H1 (cell line): ENCODE data around the gene IL19. TPM values are rescaled to one million over a fixed set of nuclear protein-coding genes. Genes with fewer than 3 reads are reported as not detected.

ENCODE experiments used
- CTCF ChIA-PET: fragments of 300-600 bp; sonication (Branson Sonifier 250); formaldehyde crosslinking; loops from one replicate; lab custom pipeline; 2021; ENCODE audit not compliant: partially characterized antibody; lab: Charles Lee
- POLR2A ChIA-PET: fragments of 300-600 bp; sonication (Branson Sonifier 250); formaldehyde crosslinking; loops from one replicate; lab custom pipeline; 2021; ENCODE audit warnings: inconsistent platforms; ENCODE audit not compliant: partially characterized antibody; lab: Charles Lee
- DNase-seq, 2 experiments: peaks; one replicate each; pipeline versions ENCODE4 v3.0.0 to v3.0.0-alpha.2; 2010 to 2022; ENCODE audit warnings: low spot score in 2 of 2, low read depth in 1 of 2, mixed read lengths in 1 of 2
- FAIRE-seq: peaks from 2 replicates; lab custom pipeline; 2011; peaks lifted over from hg19 to GRCh38; lab: Jason Lieb, UNC
- H2AFZ ChIP-seq: 2 replicates; pipeline ENCODE4 v1.8.1; 2012; ENCODE audit warnings: low read length, inconsistent platforms
- H2AK5ac ChIP-seq: 2 replicates; pipeline ENCODE4 v1.6.1; 2013; ENCODE audit warnings: low read depth, low read length
- H2BK120ac ChIP-seq: replicated peaks from 2 replicates; pipeline ENCODE3; 2013; ENCODE audit warnings: low read depth, low read length, inconsistent platforms
- H2BK12ac ChIP-seq: 2 replicates; pipeline ENCODE4 v1.6.1; 2013; ENCODE audit warnings: low read depth, low read length
- H2BK15ac ChIP-seq: 2 replicates; pipeline ENCODE4 v1.6.1; 2013; ENCODE audit warnings: low read length
- H2BK20ac ChIP-seq: 2 replicates; pipeline ENCODE4 v1.6.1; 2013; ENCODE audit warnings: low read length
- H2BK5ac ChIP-seq: 2 replicates; pipeline ENCODE4 v1.6.1; 2013; ENCODE audit warnings: low read depth, low read length
- H3K14ac ChIP-seq: 2 replicates; pipeline ENCODE4 v1.6.1; 2013; ENCODE audit warnings: inconsistent platforms; ENCODE audit not compliant: insufficient read length
- H3K18ac ChIP-seq: 2 replicates; pipeline ENCODE4 v1.6.1; 2013; ENCODE audit warnings: low read length; ENCODE audit errors: extremely low read depth
- H3K23ac ChIP-seq: 2 replicates; pipeline ENCODE4 v1.6.1; 2013; ENCODE audit warnings: inconsistent platforms; ENCODE audit not compliant: insufficient read length
- H3K23me2 ChIP-seq: 2 replicates; pipeline ENCODE4 v1.6.1; 2013; ENCODE audit warnings: low read depth, low read length
- H3K27ac ChIP-seq: 2 replicates; pipeline ENCODE4 v1.6.1; 2011; ENCODE audit warnings: low read depth, low read length, inconsistent platforms
- H3K27me3 ChIP-seq, 4 experiments: replicated peaks in 1 of 4; 1 replicate in 1 of 4; 2 replicates in 3 of 4; pipeline versions ENCODE4 v1.6.1 to v1.8.1; 2011 to 2013; ENCODE audit warnings: low read length in 3 of 4, mild to moderate bottlenecking in 3 of 4, inconsistent platforms in 2 of 4, mixed read lengths in 2 of 4, moderate library complexity in 1 of 4; ENCODE audit not compliant: control insufficient read depth in 3 of 4, insufficient read depth in 3 of 4; ENCODE audit errors: extremely low read depth in 1 of 4
- H3K36me3 ChIP-seq, 4 experiments: 2 replicates each; pipeline versions ENCODE4 v1.6.1 to v1.8.1; 2011 to 2013; ENCODE audit warnings: mild to moderate bottlenecking in 4 of 4, low read length in 3 of 4, moderate library complexity in 2 of 4, control low read depth in 1 of 4, inconsistent platforms in 1 of 4; ENCODE audit not compliant: insufficient read depth in 4 of 4, control insufficient read depth in 2 of 4
- H3K4ac ChIP-seq: replicated peaks from 2 replicates; pipeline ENCODE3; 2013; ENCODE audit warnings: low read length, low read depth, mixed read lengths, inconsistent platforms; ENCODE audit not compliant: insufficient read length
- H3K4me1 ChIP-seq, 4 experiments: replicated peaks in 1 of 4; 1 replicate in 1 of 4; 2 replicates in 3 of 4; pipeline versions ENCODE4 v1.6.1 to v1.8.1; 2011 to 2013; ENCODE audit warnings: low read length in 3 of 4, inconsistent platforms in 2 of 4, mixed read lengths in 1 of 4; ENCODE audit not compliant: insufficient read depth in 4 of 4, control insufficient read depth in 3 of 4
- H3K4me2 ChIP-seq, 2 experiments: 2 replicates each; pipeline versions ENCODE4 v1.6.1 to v1.8.1; 2011 to 2013; ENCODE audit warnings: low read depth in 2 of 2, low read length in 2 of 2, control low read depth in 1 of 2, inconsistent platforms in 1 of 2, mild to moderate bottlenecking in 1 of 2; ENCODE audit not compliant: insufficient read depth in 1 of 2
- H3K4me3 ChIP-seq, 4 experiments: fragments of 200-600, 300-600 bp in 1 of 4; sonication (generic), shearing (Covaris generic), sonication (Bioruptor Twin) in 1 of 4; 2 replicates each; pipeline versions ENCODE4 v1.5.1 to v1.8.1; 2011 to 2016; ENCODE audit warnings: low read length in 4 of 4, low read depth in 3 of 4, control low read depth in 2 of 4, inconsistent platforms in 2 of 4, mild to moderate bottlenecking in 2 of 4, mixed read lengths in 1 of 4, moderate library complexity in 1 of 4; ENCODE audit not compliant: insufficient read depth in 2 of 4; ENCODE audit errors: extremely low read depth in 1 of 4
- H3K56ac ChIP-seq: replicated peaks from 2 replicates; pipeline ENCODE3; 2013; ENCODE audit warnings: low read depth, mild to moderate bottlenecking, mixed read lengths, low read length, inconsistent platforms; ENCODE audit not compliant: insufficient read length
- H3K79me1 ChIP-seq: 2 replicates; pipeline ENCODE4 v1.6.1; 2013; ENCODE audit warnings: low read depth, low read length, control low read depth
- H3K79me2 ChIP-seq, 2 experiments: 2 replicates each; pipeline versions ENCODE4 v1.6.1 to v1.8.1; 2012 to 2013; ENCODE audit warnings: low read length in 2 of 2, mild to moderate bottlenecking in 2 of 2, inconsistent platforms in 1 of 2; ENCODE audit not compliant: insufficient read depth in 2 of 2, control insufficient read depth in 1 of 2
- H3K9ac ChIP-seq, 4 experiments: replicated peaks in 1 of 4; 1 replicate in 1 of 4; 2 replicates in 3 of 4; pipeline versions ENCODE4 v1.6.1 to v1.8.1; 2011 to 2013; ENCODE audit warnings: low read depth in 3 of 4, low read length in 3 of 4, control low read depth in 2 of 4, mild to moderate bottlenecking in 2 of 4, moderate library complexity in 2 of 4, inconsistent platforms in 1 of 4; ENCODE audit errors: extremely low read depth in 1 of 4
- H3K9me3 ChIP-seq, 2 experiments: 2 replicates each; pipeline versions ENCODE4 v1.6.1 to v1.8.1; 2012 to 2013; ENCODE audit warnings: mild to moderate bottlenecking in 2 of 2, moderate library complexity in 2 of 2, control low read depth in 1 of 2, inconsistent platforms in 1 of 2, low read depth in 1 of 2, low read length in 1 of 2, mixed read lengths in 1 of 2; ENCODE audit not compliant: insufficient read depth in 2 of 2
- H4K20me1 ChIP-seq, 2 experiments: replicated peaks in 1 of 2; 2 replicates each; pipeline versions ENCODE3 to v1.8.1; 2011 to 2013; ENCODE audit warnings: inconsistent platforms in 2 of 2, low read length in 2 of 2, mild to moderate bottlenecking in 1 of 2; ENCODE audit not compliant: insufficient read depth in 2 of 2, control insufficient read depth in 1 of 2
- H4K5ac ChIP-seq: 2 replicates; pipeline ENCODE4 v1.6.1; 2013; ENCODE audit warnings: low read length, low read depth, mixed read lengths, inconsistent platforms; ENCODE audit not compliant: insufficient read length
- H4K8ac ChIP-seq: 2 replicates; pipeline ENCODE4 v1.8.0; 2013; ENCODE audit warnings: mild to moderate bottlenecking, moderate library complexity, low read length, inconsistent platforms; ENCODE audit not compliant: insufficient read depth; ENCODE audit errors: extremely low read depth
- H4K91ac ChIP-seq: replicated peaks from 2 replicates; pipeline ENCODE3; 2013; ENCODE audit warnings: low read length, mixed read lengths, inconsistent platforms; ENCODE audit not compliant: insufficient read length
- BACH1 ChIP-seq: IDR thresholded peaks from 2 replicates; pipeline ENCODE4 v1.6.1; 2012; ENCODE audit warnings: low read length, improper control_type of control experiment
- SP2 ChIP-seq: IDR thresholded peaks from 2 replicates; pipeline ENCODE4 v1.6.1; 2012; ENCODE audit warnings: mild to moderate bottlenecking, low read length, inconsistent platforms
- SRF ChIP-seq: IDR thresholded peaks from 2 replicates; pipeline ENCODE4 v1.6.1; 2011; ENCODE audit warnings: mild to moderate bottlenecking, low read depth, low read length, moderate library complexity
- SUZ12 ChIP-seq: fragments of 200-600 bp; sonication (generic); IDR thresholded peaks from 2 replicates; pipeline ENCODE4 v1.6.1; 2012; ENCODE audit warnings: mild to moderate bottlenecking, inconsistent platforms, low read length, moderate library complexity, mixed read lengths
- TAF7 ChIP-seq: optimal IDR thresholded peaks from 2 replicates; pipeline ENCODE3; 2011; ENCODE audit warnings: low read depth, mild to moderate bottlenecking, inconsistent platforms, low read length, moderate library complexity, borderline replicate concordance
- TCF12 ChIP-seq: IDR thresholded peaks from 2 replicates; pipeline ENCODE4 v1.6.1; 2011; ENCODE audit warnings: low read depth, mild to moderate bottlenecking, low read length
- WGBS, 2 experiments: shearing (Covaris generic) in 1 of 2; methylation state at CpG; one replicate each; pipeline versions ENCODE4 v1.1.6 to v1.1.7; 2013 to 2015; ENCODE audit warnings: low lambda C conversion rate in 2 of 2, mixed read lengths in 2 of 2, inconsistent platforms in 1 of 2, low coverage in 1 of 2, missing lambda C conversion rate in 1 of 2; ENCODE audit not compliant: insufficient replicate concordance in 2 of 2, insufficient coverage in 1 of 2, insufficient read length in 1 of 2; ENCODE audit errors: extremely low coverage in 1 of 2, missing lambda C conversion rate in 1 of 2; 5-methylcytosine and 5-hydroxymethylcytosine counted together
- polyA plus RNA-seq, 7 experiments: library from polyadenylated mRNA; depleted of rRNA in 3 of 7; stranded (reverse) in 5 of 7; unstranded in 2 of 7; fragments of >200 nt in 5 of 7; fragments of 200-250 nt in 2 of 7; gene quantifications; 1 replicate in 5 of 7; 2 replicates in 1 of 7; 4 replicates in 1 of 7; pipeline versions ENCODE4 v1.2.1 to v1.2.3, GENCODE V29; 2011 to 2013; ENCODE audit warnings: missing spikeins in 2 of 7, mixed read lengths in 2 of 7
- total RNA-seq: library from RNA; stranded (reverse); fragmentation: NEBNext Ultra II Directional; extraction: Animal tissue kit (Norgen Biotek cat#: 25700); gene quantifications from 2 replicates; pipeline ENCODE4 v1.2.1, GENCODE V29; 2021
- TF ChIP-seq, protein P1 (sequence below): IDR thresholded peaks from 2 replicates; pipeline ENCODE4 v1.6.1; 2011; ENCODE audit warnings: low read length, improper control_type of control experiment

IL19 gene
- total and polyA plus RNA-seq, 2 of the 8 experiments (the other 6 are each of a cell fraction or from before 2014, with no cell fraction given), result not detected

DNA sequence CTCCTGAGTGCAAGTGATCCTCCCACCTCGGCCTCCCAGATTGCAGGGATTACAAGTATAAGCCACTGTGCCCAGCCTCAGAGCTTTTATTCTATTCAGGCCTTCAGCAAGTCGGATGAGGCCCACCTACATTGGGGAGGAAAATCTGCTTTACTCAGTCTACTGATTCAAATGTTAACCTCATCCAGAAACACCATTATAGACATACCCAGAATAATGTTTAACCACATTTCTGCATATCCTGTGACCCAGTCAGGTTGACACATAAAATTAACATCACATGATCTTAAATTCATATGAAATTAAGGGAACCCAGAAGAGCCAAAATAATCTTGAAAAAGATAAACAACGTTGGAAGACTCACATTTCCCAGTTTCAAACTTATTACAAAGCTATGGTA, 109.7 kb downstream of the IL19 start:
- Histone ChIP-seq H3K14ac (no peak overlapping the region), H3K4me3 (no peak overlapping the region), H3K4ac (no peak overlapping the region), H3K9ac (no peak overlapping the region), H3K4me1 (no peaks in the 10 kb centered on the region), H4K20me1 (no peaks in the 10 kb centered on the region), H2BK12ac (no peak overlapping the region), H3K36me3 (no peaks in the 10 kb centered on the region), H2BK5ac (no peak overlapping the region)
- 85% methylated on average over 3 of the region's 3 CpGs; no CpG with 5 or more reads in 1 of the 2 experiments for WGBS, 2 experiments
- POLR2A ChIA-PET, result no interaction called here
- FAIRE-seq, result no peak
- TF ChIP-seq TCF12 (no peak), SRF (no peak), TAF7 (no peak), SUZ12 (no peak), SP2 (no peak), BACH1 (no peak)
- TF ChIP-seq, protein P1, sequence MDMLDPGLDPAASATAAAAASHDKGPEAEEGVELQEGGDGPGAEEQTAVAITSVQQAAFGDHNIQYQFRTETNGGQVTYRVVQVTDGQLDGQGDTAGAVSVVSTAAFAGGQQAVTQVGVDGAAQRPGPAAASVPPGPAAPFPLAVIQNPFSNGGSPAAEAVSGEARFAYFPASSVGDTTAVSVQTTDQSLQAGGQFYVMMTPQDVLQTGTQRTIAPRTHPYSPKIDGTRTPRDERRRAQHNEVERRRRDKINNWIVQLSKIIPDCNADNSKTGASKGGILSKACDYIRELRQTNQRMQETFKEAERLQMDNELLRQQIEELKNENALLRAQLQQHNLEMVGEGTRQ, result no peak
- TF ChIP-seq, all 59 proteins: peak for 0
- Histone ChIP-seq H2BK120ac (no peak overlapping the region), H3K18ac (no peak overlapping the region), H2AK5ac (no peak overlapping the region), H4K5ac (no peak overlapping the region), H2BK15ac (no peak overlapping the region), H4K8ac (no peak overlapping the region), H3K23me2 (no peaks in the 10 kb centered on the region), H3K56ac (no peak overlapping the region), H3K79me1 (no peaks in the 10 kb centered on the region), H3K9me3 (peaks cover 3 to 20% of the 10 kb centered on the region in 2 experiments), H2BK20ac (no peak overlapping the region), H4K91ac (no peak overlapping the region), H3K79me2 (no peaks in the 10 kb centered on the region), H3K27ac (no peak overlapping the region), H3K4me2 (no peak overlapping the region), H3K23ac (no peak overlapping the region), H2AFZ (no peak overlapping the region), H3K27me3 (no peaks in the 10 kb centered on the region)
- no peak for DNase-seq
- CTCF ChIA-PET, result interaction anchor here (1.0 to 2.0 kb wide), 10 partner anchors 10 to 52 kb away, joined by 3 to 12 read pairs (median 4); partner anchors contain the start of gene IL20
